Testis (tissue), 2 donors: ENCODE measurements around the gene ADAMTS12.

Experiments
- CTCF ChIP-seq, 3 experiments: fragments of 450-650 bp in 2 of 3; fragments of 200-600 bp in 1 of 3; sonication (generic) in 1 of 3; IDR thresholded peaks; one replicate each; pipeline ENCODE4 v1.5.1; 2016 to 2019; ENCODE audit warnings: antibody characterized with exemption in 3 of 3, mild to moderate bottlenecking in 2 of 3, moderate library complexity in 1 of 3
- POLR2A ChIP-seq: fragments of 450-650 bp; IDR thresholded peaks from one replicate; pipeline ENCODE4 v1.6.1; 2017; ENCODE audit warnings: antibody characterized with exemption, mild to moderate bottlenecking, moderate library complexity

- TF ChIP-seq POLR2A (no peak), CTCF (IDR thresholded peaks at IDR 0.05) (no peak)
These were observed 49.3 kb downstream of the ADAMTS12 start for GRCh38 chr5:33842456-33842855.
